Lung (tissue), 12 donors: Measurements from ENCODE around the gene FCGR2B. TPM values are rescaled to one million over a fixed set of nuclear protein-coding genes. Genes with fewer than 3 reads are reported as not detected.

Experiments
- ATAC-seq: fragments of 200-7000 bp; cut with Tn5 transposase; one replicate; pipeline ENCODE4 v1.9.1; 2020; ENCODE audit warnings: moderate number of reproducible peaks; ENCODE audit not compliant: insufficient read depth, low FRiP score
- DNase-seq, 3 donors: peaks; one replicate each; pipeline ENCODE4 v3.0.0-alpha.2; 2013 to 2017
- H3K27ac ChIP-seq, 2 donors: one replicate each; pipeline ENCODE4 v1.5.1; 2013; ENCODE audit warnings: mild to moderate bottlenecking in 2 of 2, moderate library complexity in 2 of 2, control low read depth in 1 of 2, inconsistent platforms in 1 of 2, low read depth in 1 of 2, low read length in 1 of 2
- H3K27me3 ChIP-seq, 3 donors: one replicate each; pipeline ENCODE4 v1.5.1; 2013; ENCODE audit warnings: low read length in 2 of 3; ENCODE audit not compliant: control insufficient read depth in 3 of 3, insufficient read depth in 3 of 3
- H3K36me3 ChIP-seq, 4 donors: one replicate each; pipeline ENCODE4 v1.5.1; 2013; ENCODE audit warnings: low read length in 4 of 4, mild to moderate bottlenecking in 1 of 4, moderate library complexity in 1 of 4; ENCODE audit not compliant: control insufficient read depth in 4 of 4, insufficient read depth in 4 of 4
- H3K4me1 ChIP-seq, 5 donors: one replicate each; pipeline ENCODE4 v1.5.1; 2013; ENCODE audit warnings: low read length in 5 of 5, mild to moderate bottlenecking in 2 of 5, moderate library complexity in 1 of 5; ENCODE audit not compliant: control insufficient read depth in 5 of 5, insufficient read depth in 5 of 5
- H3K4me3 ChIP-seq: one replicate; pipeline ENCODE4 v1.5.1; 2013; ENCODE audit warnings: mild to moderate bottlenecking, control low read depth, moderate library complexity
- H3K9ac ChIP-seq, 2 donors: one replicate each; pipeline ENCODE4 v1.5.1; 2013; ENCODE audit warnings: low read length in 2 of 2, control low read depth in 1 of 2; ENCODE audit not compliant: insufficient read depth in 1 of 2
- H3K9me3 ChIP-seq, 4 donors: one replicate each; pipeline ENCODE4 v1.5.1; 2013; ENCODE audit warnings: low read length in 3 of 4, mild to moderate bottlenecking in 1 of 4, moderate library complexity in 1 of 4; ENCODE audit not compliant: control insufficient read depth in 4 of 4, insufficient read depth in 3 of 4
- CTCF ChIP-seq: IDR thresholded peaks from 2 replicates; pipeline ENCODE4 v1.5.1; 2012; ENCODE audit warnings: mild to moderate bottlenecking; ENCODE audit errors: control extremely low read depth, extremely low read depth
- WGBS, 2 donors: extraction: QIAGEN DNeasy Blood & Tissue Kit; methylation state at CpG; one replicate each; pipeline ENCODE4 v1.1.7; 2013; 5-methylcytosine and 5-hydroxymethylcytosine counted together
- polyA plus RNA-seq, 2 donors: library from polyadenylated mRNA; stranded (reverse); fragments of 200-250 nt; gene quantifications; one replicate each; pipeline ENCODE4 v1.2.1, GENCODE V29; 2013
- total RNA-seq, 2 donors: library from RNA; depleted of rRNA in 1 of 2; stranded (reverse); fragments of >200 nt in 1 of 2; gene quantifications; one replicate each; pipeline ENCODE4 v1.2.1, GENCODE V29; 2014 to 2021
- donor health status: control.
- donor health status: control.
- donor health status: Bipolar disorder and iron deficiency.
- donor health status: healthy.
- donor health status: DM: yes; HTN: yes; CAD: no.

FCGR2B gene
- total and polyA plus RNA-seq, 4 donors = 6.8 to 12.3 (median 10.5) TPM

DNA sequence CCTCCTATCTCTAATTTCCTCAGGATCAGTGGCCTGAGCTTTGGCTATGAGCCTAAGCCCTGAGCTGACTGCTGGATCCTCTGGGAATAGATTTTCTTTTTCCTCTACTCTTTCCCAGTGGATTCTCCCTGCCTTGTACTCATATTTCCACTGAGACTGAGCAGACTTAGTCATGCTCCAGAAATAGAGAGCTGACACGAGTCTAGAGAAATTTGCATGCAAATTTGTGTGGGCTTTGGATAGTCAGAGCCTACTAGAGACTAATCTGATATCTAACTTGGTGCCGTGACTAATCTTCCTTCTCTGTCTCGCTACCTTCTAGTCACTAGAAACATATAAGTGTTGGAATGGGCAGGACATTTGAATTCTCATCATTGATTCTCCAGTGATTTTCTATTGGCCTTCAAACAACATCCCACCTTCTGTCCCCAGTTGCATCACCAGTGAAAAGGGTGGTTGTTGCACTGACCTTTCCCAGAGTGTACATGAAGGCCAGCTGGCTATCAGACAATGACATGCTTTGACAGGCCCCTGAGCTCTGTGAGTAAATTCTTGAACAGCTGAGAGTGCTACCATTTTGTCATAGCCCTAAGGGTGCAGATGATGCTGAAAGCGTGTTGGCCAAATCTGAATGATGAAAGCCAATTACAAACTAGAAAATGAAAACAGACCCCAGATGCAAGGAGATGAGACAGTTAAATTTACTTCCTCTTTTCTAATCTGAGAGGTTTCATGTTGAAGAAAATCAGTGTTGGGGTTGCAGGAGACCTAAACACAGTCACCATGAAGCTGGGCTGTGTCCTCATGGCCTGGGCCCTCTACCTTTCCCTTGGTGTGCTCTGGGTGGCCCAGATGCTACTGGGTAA is 43.8 kb downstream of the FCGR2B start, which contains the start of gene FCRLA:
Gene FCRLA, plus strand, starts transcription at position 748 of the 866 bp plus-strand sequence. Its CDS starts 36 bp downstream, at position 784.
- Histone ChIP-seq H3K4me3 (no peak within 1 kb of the TSS), H3K27ac (peak within 1 kb of the TSS in 1 of 2 donors; percentile 28), H3K4me1 (no peaks in the 10 kb centered on the region), H3K36me3 (no peaks in the 10 kb centered on the region), H3K9ac (no peak within 1 kb of the TSS), H3K27me3 (peaks cover 0 to 3% (median 0%) of the 10 kb centered on the region in 3 donors), H3K9me3 (no peaks in the 10 kb centered on the region)
- 58% methylated on average over 4 of the region's 4 CpGs for WGBS, 2 donors
- TF ChIP-seq CTCF = no peak
- ATAC-seq = no peak
- no peak for DNase-seq

DNA sequence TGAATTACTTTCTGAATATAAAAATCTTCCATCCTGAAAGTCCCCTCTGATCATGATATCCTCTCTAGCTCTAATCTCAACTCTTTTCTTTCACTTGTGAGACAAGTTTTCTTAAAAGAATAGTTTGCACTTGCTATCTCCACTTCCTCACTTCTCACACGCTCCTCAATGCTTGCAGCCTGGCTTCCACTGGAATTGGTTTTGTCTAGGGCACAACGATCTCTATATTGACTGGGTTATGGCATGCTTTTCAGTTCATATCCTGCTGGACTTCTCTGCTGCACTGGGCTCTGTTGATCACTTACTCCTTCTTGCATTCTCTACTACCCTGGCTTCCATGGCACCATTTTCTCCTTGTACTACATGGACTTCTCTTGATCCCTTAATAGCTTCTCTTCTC is 44.6 kb downstream of the FCGR2B start:
- Histone ChIP-seq H3K27me3 (no peaks in the 10 kb centered on the region), H3K27ac (no peak overlapping the region), H3K9me3 (no peaks in the 10 kb centered on the region), H3K36me3 (no peaks in the 10 kb centered on the region), H3K4me3 (no peak overlapping the region), H3K9ac (no peak overlapping the region), H3K4me1 (no peaks in the 10 kb centered on the region)
- TF ChIP-seq CTCF = no peak
- DNase-seq (no peak), ATAC-seq (no peak)
- 86 to 93% methylated on average over 2 of the region's 2 CpGs for WGBS, 2 donors

GRCh38 chr1:161709373-161709772 is 46.4 kb downstream of the FCGR2B start:
- Histone ChIP-seq H3K27ac (no peak overlapping the region), H3K4me3 (no peak overlapping the region), H3K9me3 (no peaks in the 10 kb centered on the region), H3K9ac (no peak overlapping the region), H3K36me3 (no peaks in the 10 kb centered on the region), H3K27me3 (no peaks in the 10 kb centered on the region), H3K4me1 (no peaks in the 10 kb centered on the region)
- DNase-seq (no peak), ATAC-seq (no peak)
- TF ChIP-seq CTCF = no peak
- 80 to 83% methylated on average over 4 of the region's 4 CpGs for WGBS, 2 donors
